Measurements from ENCODE around the gene KREMEN1. TPM values are rescaled to one million over a fixed set of nuclear protein-coding genes. Genes with fewer than 3 reads are reported as not detected.
A peak's percentile ranks its signal among the peaks of the same experiment; 100 is the strongest.
"Not testable (repeated sequence)": the region's sequence is repeated elsewhere in the genome, so short reads cannot be mapped to it uniquely, and the experiment has no call there.

Gene KREMEN1, protein sequence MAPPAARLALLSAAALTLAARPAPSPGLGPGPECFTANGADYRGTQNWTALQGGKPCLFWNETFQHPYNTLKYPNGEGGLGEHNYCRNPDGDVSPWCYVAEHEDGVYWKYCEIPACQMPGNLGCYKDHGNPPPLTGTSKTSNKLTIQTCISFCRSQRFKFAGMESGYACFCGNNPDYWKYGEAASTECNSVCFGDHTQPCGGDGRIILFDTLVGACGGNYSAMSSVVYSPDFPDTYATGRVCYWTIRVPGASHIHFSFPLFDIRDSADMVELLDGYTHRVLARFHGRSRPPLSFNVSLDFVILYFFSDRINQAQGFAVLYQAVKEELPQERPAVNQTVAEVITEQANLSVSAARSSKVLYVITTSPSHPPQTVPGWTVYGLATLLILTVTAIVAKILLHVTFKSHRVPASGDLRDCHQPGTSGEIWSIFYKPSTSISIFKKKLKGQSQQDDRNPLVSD
- polyA plus RNA-seq (2013, experiment 1 of 2; ENCODE audit: insufficient read length): 10.6 TPM
- 13.1 TPM for polyA plus RNA-seq (2013, experiment 2 of 2; ENCODE audit: insufficient read length)

- no peak for DNase-seq
Observed at GRCh38 chr22:29072979-29073617, at the start of gene KREMEN1. Gene KREMEN1 (plus strand): TSS chr22:29073035. CDS start chr22:29073131, 96 bp downstream.

- no peak for DNase-seq
Observed at GRCh38 chr22:29023172-29023796, 49.6 kb upstream of the KREMEN1 start.

DNA sequence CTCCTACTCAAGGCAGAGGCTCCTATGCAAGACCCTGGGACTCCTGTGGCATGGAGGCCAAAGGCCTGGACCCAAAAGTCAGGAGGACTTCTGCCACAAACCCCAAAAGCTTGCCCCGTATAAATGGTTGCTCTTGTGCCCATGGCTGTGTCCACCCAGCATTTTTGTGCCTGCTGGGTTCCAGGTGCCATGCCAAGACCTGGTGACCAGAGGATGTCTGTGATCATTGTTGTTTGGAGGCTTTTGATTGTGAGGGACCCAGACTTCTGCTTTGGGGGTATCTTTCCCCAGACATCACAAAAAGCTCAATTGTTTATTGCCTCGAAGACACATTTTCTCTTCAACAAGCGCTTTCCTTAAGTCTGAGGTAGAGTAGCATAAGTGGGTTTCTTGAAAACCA is 46.3 kb upstream of the KREMEN1 start:
- no peak for DNase-seq

- no peak for DNase-seq
Observed at GRCh38 chr22:29028468-29028867, 44.4 kb upstream of the KREMEN1 start.

- no peak for DNase-seq
Observed at GRCh38 chr22:29029202-29030000, 43.4 kb upstream of the KREMEN1 start.

DNA sequence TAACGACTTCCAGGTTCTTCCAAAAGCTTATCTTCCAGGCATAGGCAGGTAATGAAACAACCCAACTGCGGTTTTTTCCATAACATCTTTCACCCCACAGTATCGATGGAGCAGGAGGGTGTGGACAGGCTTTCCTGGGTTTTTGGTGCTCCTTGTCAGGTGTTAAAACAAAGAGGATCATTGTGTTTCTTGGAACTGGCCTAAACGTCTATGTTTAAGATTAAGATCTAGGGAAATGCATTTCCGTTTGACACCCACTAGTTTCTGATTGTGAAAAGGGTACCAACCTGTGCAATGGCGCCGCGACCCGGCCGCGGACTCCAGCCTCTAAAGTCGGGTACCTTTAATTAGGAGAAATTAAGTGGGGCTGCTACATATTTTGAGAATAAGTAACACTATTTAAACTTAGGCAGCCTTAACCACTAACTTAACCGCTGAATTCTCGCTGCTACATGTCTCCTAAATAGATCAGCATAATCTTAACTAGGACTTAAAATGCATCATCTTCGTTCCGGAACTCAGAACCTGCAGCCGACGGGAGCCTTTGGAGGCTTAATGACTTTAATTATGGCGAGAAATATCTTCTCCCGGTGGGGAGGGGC is 42.7 kb upstream of the KREMEN1 start:
- DNase-seq: peak; percentile 48

GRCh38 chr22:29030618-29031226 is 42.1 kb upstream of the KREMEN1 start:
- peak; percentile 70 for DNase-seq

- DNase-seq: peak; percentile 95
Observed at GRCh38 chr22:29031227-29032011, 41.4 kb upstream of the KREMEN1 start.

- peak; percentile 14 for DNase-seq
Observed at GRCh38 chr22:29032014-29032475, 40.8 kb upstream of the KREMEN1 start.

- peak; percentile 7 for DNase-seq
Observed at GRCh38 chr22:29032584-29032983, 40.3 kb upstream of the KREMEN1 start.

GRCh38 chr22:29037340-29037932 is 35.4 kb upstream of the KREMEN1 start:
- no peak for DNase-seq

- DNase-seq: no peak
Observed at GRCh38 chr22:29039148-29039547, 33.7 kb upstream of the KREMEN1 start.

GRCh38 chr22:29039684-29040083 is 33.2 kb upstream of the KREMEN1 start:
- DNase-seq: not testable (repeated sequence)

GRCh38 chr22:29040385-29041275 is 32.2 kb upstream of the KREMEN1 start:
- DNase-seq: peak; percentile 88

- DNase-seq: peak; percentile 41
Observed at GRCh38 chr22:29041408-29041807, 31.4 kb upstream of the KREMEN1 start.

DNA sequence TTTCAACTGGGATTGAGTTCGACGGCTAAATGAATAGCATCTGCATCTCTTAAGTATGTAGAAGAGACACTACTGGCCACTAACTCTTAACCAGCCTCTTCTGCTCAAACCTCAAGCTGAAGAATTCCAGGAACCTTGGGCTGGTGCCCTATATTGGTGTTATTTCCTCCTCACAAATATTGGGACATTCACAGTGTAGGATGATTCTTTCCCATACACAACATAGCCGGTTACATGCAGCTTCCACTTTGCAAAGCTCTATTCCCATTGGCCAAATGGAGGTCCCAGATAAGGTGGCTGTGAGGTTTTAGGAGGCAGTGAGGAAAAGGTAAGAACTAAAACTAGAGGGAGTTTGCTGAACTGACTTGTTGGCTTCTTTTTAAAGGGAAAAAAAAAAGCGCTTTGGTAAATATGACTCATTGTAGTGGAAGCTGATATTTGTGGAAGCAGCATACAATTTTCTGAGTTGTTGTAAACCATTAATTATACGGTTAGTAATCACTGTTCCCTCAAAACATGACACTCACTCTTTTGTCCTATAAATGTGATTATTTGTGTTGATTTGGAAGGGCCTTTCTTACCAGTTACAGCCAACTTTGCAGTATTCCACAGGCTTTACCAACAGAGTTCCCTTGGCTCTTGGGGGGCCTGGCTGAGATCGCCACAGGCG is 28.8 kb upstream of the KREMEN1 start:
- peak; percentile 57 for DNase-seq

DNA sequence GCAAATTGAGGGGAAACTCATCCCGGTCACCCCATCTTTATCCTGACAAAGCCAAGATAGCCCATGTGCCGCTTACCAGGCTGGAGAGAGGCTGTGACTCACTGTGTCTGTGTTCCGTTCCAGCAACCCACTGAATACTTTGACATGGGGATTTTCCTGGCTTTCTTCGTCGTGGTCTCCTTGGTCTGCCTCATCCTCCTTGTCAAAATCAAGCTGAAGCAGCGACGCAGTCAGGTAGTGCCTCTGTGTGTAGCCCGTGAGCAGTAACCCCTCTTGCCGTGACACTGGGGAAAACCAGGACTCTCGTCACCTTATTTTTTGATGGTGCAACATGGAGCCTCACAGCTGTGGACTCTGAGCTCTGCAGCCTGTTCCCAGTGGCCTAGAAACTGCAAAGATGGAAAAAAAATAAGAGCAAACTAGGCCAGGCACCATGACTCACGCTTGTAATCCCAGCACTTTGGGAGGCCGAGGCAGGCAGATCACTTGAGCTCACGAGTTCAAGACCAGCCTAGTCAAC is 28.1 kb upstream of the KREMEN1 start:
- peak; percentile 57 for DNase-seq
